Stimulated activated naive CD8-positive, alpha-beta T cell treated with anti-CD3 and anti-CD28 coated beads, Interleukin-15, Interleukin-2, amounts not matched to agents 100 U/mL and 50 U/mL, for 24 hours (primary cell): ENCODE results near the gene HOXC4.
"Not testable (repeated sequence)": the region's sequence is repeated elsewhere in the genome, so short reads cannot be mapped to it uniquely, and the experiment has no call there.

Experiments
- ATAC-seq: fragments of 150-1000 bp; cut with Tn5 transposase; one replicate; pipeline ENCODE4 v1.10.0; 2021
- DNase-seq: peaks from one replicate; pipeline ENCODE4 v3.0.0; 2021

HOXC4 gene

GRCh38 chr12:54041097-54041690 is 12.4 kb upstream of the HOXC4 start:
- no peak for ATAC-seq

GRCh38 chr12:54042033-54042432 is 11.6 kb upstream of the HOXC4 start:
- DNase-seq, ATAC-seq: not testable (repeated sequence)

More at GRCh38 chr12:54041097-54041690, 12.4 kb upstream of the HOXC4 start:
- no peak for DNase-seq

- DNase-seq (no peak), ATAC-seq (no peak)
Measured at GRCh38 chr12:54042970-54043853, 10.4 kb upstream of the HOXC4 start.

GRCh38 chr12:54044425-54045103 is 9.1 kb upstream of the HOXC4 start:
- no peak for ATAC-seq
- DNase-seq, result no peak

GRCh38 chr12:54045401-54045800 is 8.2 kb upstream of the HOXC4 start:
- no peak for DNase-seq
- no peak for ATAC-seq

GRCh38 chr12:54045868-54046521 is 7.6 kb upstream of the HOXC4 start:
- no peak for ATAC-seq
- DNase-seq, result no peak

- DNase-seq, result no peak
- no peak for ATAC-seq
Measured at GRCh38 chr12:54046809-54047159, 6.9 kb upstream of the HOXC4 start.

GRCh38 chr12:54047160-54047963 is 6.3 kb upstream of the HOXC4 start:
- DNase-seq, result no peak
- ATAC-seq, result no peak

- DNase-seq, result no peak
- no peak for ATAC-seq
Measured at GRCh38 chr12:54047964-54048303, 5.7 kb upstream of the HOXC4 start.

- no peak for ATAC-seq
- DNase-seq, result no peak
Measured at GRCh38 chr12:54048406-54049093, 5.1 kb upstream of the HOXC4 start.

- ATAC-seq (no peak), DNase-seq (no peak)
Measured at GRCh38 chr12:54049108-54049507, 4.5 kb upstream of the HOXC4 start.

- no peak for DNase-seq
- no peak for ATAC-seq
Measured at GRCh38 chr12:54050482-54050810, 3.2 kb upstream of the HOXC4 start.

- ATAC-seq, result no peak
- DNase-seq, result no peak
Measured at GRCh38 chr12:54051026-54051842, 2.4 kb upstream of the HOXC4 start.

- DNase-seq (no peak), ATAC-seq (no peak)
Measured at GRCh38 chr12:54051874-54052437, 1.7 kb upstream of the HOXC4 start.

- DNase-seq, result no peak
Measured at GRCh38 chr12:54052438-54053002, 1.1 kb upstream of the HOXC4 start.

GRCh38 chr12:54053003-54053750 is 458 bp upstream of the HOXC4 start:
- DNase-seq, result peak; percentile 22
- peak; percentile 40 for ATAC-seq

More at GRCh38 chr12:54052438-54053002, 1.1 kb upstream of the HOXC4 start:
- ATAC-seq, result no peak

- DNase-seq (no peak), ATAC-seq (no peak)
Measured at GRCh38 chr12:54054742-54055194, 1.1 kb downstream of the HOXC4 start.

- DNase-seq (no peak), ATAC-seq (no peak)
Measured at GRCh38 chr12:54055552-54055951, 1.9 kb downstream of the HOXC4 start.

GRCh38 chr12:54056110-54056509 is 2.5 kb downstream of the HOXC4 start:
- no peak for ATAC-seq

More at GRCh38 chr12:54056110-54056509, 2.5 kb downstream of the HOXC4 start:
- DNase-seq, result no peak
